GM12891 (cell line): ENCODE data around the gene AGBL1.

ENCODE experiments used
- DNase-seq: peaks from one replicate; pipeline ENCODE4 v3.0.0; 2011; ENCODE audit warnings: low spot score; ENCODE audit not compliant: insufficient read length
- FAIRE-seq: peaks from 2 replicates; lab custom pipeline; 2011; peaks lifted over from hg19 to GRCh38; lab: Jason Lieb, UNC
- PAX5 ChIP-seq: IDR thresholded peaks from 2 replicates; pipeline ENCODE4 v1.6.1; 2011; ENCODE audit warnings: low read length, moderate library complexity, mild to moderate bottlenecking; ENCODE audit not compliant: insufficient read depth, severe bottlenecking
- POLR2A ChIP-seq: IDR thresholded peaks from 2 replicates; pipeline ENCODE4 v1.6.1; 2011; ENCODE audit warnings: low read depth, low read length, control low read depth
- POLR2AphosphoS5 ChIP-seq: IDR thresholded peaks from 2 replicates; pipeline ENCODE4 v1.6.1; 2011; ENCODE audit warnings: low read depth, low read length, control low read depth
- POU2F2 ChIP-seq: IDR thresholded peaks from 2 replicates; pipeline ENCODE4 v1.6.1; 2011; ENCODE audit warnings: low read depth, mild to moderate bottlenecking, control low read depth, low read length, moderate library complexity
- SPI1 ChIP-seq: IDR thresholded peaks from 2 replicates; pipeline ENCODE4 v1.6.1; 2011; ENCODE audit warnings: low read depth, low read length, control low read depth
- TAF1 ChIP-seq: IDR thresholded peaks from 2 replicates; pipeline ENCODE4 v1.6.1; 2011; ENCODE audit warnings: low read depth, low read length, control low read depth

Gene AGBL1

GRCh38 chr15:86839502-86839901 is 759.8 kb downstream of the AGBL1 start:
- DNase-seq = no peak
- no peak for TF ChIP-seq PAX5
- no peak for TF ChIP-seq POU2F2
- no peak for TF ChIP-seq TAF1
- no peak for TF ChIP-seq POLR2AphosphoS5
- TF ChIP-seq SPI1 = no peak
- TF ChIP-seq POLR2A = no peak
- no peak for FAIRE-seq

DNA sequence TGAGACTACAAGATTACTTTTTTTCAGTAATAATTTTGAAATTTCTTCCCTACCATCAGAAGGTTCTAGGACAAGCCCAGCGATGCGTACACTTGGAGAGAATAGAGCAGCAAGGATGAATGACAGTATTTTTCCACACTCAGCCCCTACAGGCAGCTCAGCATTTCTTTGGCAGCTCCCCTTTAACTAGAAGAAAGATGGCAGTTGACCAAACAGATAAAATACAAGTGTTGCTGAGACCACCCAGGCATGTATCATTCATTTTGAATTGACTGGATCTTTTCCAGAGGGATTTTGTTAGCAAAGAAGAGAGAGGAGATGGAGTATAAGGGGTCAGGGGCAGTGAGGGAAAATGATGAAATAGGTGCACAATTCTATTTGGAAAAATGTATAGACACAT is 761.3 kb downstream of the AGBL1 start:
- FAIRE-seq = no peak
- no peak for TF ChIP-seq PAX5
- no peak for TF ChIP-seq POU2F2
- TF ChIP-seq POLR2A = no peak
- TF ChIP-seq POLR2AphosphoS5 = no peak
- no peak for TF ChIP-seq TAF1
- TF ChIP-seq SPI1 = no peak
- DNase-seq = no peak

GRCh38 chr15:86842199-86842598 is 762.5 kb downstream of the AGBL1 start:
- TF ChIP-seq TAF1 = no peak
- no peak for TF ChIP-seq POLR2A
- TF ChIP-seq PAX5 = no peak
- no peak for TF ChIP-seq POLR2AphosphoS5
- TF ChIP-seq SPI1 = no peak
- TF ChIP-seq POU2F2 = no peak
- no peak for FAIRE-seq
- no peak for DNase-seq

- no peak for TF ChIP-seq PAX5
- no peak for TF ChIP-seq SPI1
- TF ChIP-seq TAF1 = no peak
- TF ChIP-seq POLR2AphosphoS5 = no peak
- no peak for TF ChIP-seq POLR2A
- TF ChIP-seq POU2F2 = no peak
- no peak for FAIRE-seq
- DNase-seq = no peak
These were observed 766.4 kb downstream of the AGBL1 start for GRCh38 chr15:86846036-86846435.

DNA sequence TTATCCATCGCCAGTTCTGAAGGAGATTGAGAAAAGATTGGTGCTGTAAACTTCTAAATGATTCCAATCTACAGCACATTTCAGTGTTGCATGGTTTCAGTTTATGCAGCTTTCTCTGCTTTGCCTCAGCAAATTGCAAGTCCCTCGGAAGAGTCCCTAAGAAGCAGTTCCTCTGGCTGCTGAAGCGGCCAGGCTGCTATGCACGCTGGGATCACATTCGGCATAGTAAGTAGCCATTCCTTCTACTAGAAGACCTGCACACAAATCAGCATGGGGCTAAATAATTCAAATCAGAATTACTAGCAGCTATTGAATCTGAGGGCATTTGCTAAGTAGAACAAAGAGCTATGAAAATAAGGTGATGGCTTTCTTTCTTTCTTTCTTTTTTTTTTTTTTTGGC is 769.5 kb downstream of the AGBL1 start:
- DNase-seq (no peak), FAIRE-seq (no peak)
- TF ChIP-seq TAF1 (no peak), POLR2A (no peak), PAX5 (no peak), POU2F2 (no peak), POLR2AphosphoS5 (no peak), SPI1 (no peak)

- TF ChIP-seq TAF1 (no peak), POU2F2 (no peak), POLR2A (no peak), POLR2AphosphoS5 (no peak), SPI1 (no peak), PAX5 (no peak)
- FAIRE-seq = no peak
- DNase-seq = no peak
These were observed 770.1 kb downstream of the AGBL1 start for GRCh38 chr15:86849558-86850285.

GRCh38 chr15:86850939-86851338 is 771.3 kb downstream of the AGBL1 start:
- no peak for TF ChIP-seq PAX5
- no peak for TF ChIP-seq POLR2AphosphoS5
- no peak for TF ChIP-seq TAF1
- TF ChIP-seq POU2F2 = no peak
- TF ChIP-seq SPI1 = no peak
- no peak for TF ChIP-seq POLR2A
- no peak for DNase-seq
- FAIRE-seq = no peak

- FAIRE-seq (no peak), DNase-seq (no peak)
- TF ChIP-seq POLR2AphosphoS5 (no peak), POU2F2 (no peak), PAX5 (no peak), POLR2A (no peak), TAF1 (no peak), SPI1 (no peak)
These were observed 773.1 kb downstream of the AGBL1 start for GRCh38 chr15:86852741-86853140.

DNA sequence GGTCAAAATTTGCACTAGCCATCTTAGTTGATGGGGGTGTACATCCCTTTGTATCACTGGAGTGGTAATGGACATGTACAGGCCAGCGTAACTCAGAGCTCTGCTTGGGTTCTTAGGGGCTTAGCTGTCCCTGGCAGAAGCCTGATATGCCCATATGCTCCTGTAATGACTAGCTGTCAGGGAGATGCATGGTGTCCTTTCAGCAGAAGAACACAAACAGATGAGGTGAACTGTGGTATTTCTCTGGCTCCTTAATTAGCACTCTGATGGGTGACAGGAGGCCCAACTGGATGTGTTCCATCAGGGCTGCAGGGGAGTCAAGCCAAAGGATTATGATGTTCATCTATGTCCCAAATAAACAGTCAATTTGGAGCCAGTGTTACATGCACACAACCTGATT is 774.5 kb downstream of the AGBL1 start:
- no peak for FAIRE-seq

More for the DNA sequence above, 774.5 kb downstream of the AGBL1 start:
- TF ChIP-seq POU2F2 (no peak), PAX5 (no peak), POLR2AphosphoS5 (no peak), POLR2A (no peak), SPI1 (no peak), TAF1 (no peak)
- no peak for DNase-seq
